Measurements from ENCODE around the gene CTPS2. TPM values are rescaled to one million over a fixed set of nuclear protein-coding genes. Genes with fewer than 3 reads are reported as not detected.
A peak's percentile ranks its signal among the peaks of the same experiment; 100 is the strongest.

The CTPS2 gene
- total RNA-seq, 1 experiment from 2014 or later = 20.7 TPM

GRCh38 chrX:16745659-16746058 lies 33.2 kb upstream of the CTPS2 start:
- POLR2A ChIA-PET = no interaction called here
- Histone ChIP-seq H3K9me3 (no peaks in the 10 kb centered on the region), H3K4me3 (ENCODE audit: low read depth, low read length) (no peak overlapping the region), H3K27me3 (replicated peaks; ENCODE audit: control insufficient read depth, insufficient read depth, low read length) (no peaks in the 10 kb centered on the region), H3K4me1 (no peaks in the 10 kb centered on the region), H3K36me3 (ENCODE audit: control insufficient read depth, insufficient read depth, low read length) (peaks cover 3% of the 10 kb centered on the region; the same call in 1 of the 2 replicates)
- no TSS peak for BruUV-seq (replicated peaks)
- Mint-ChIP-seq H3K4me3 (ENCODE audit: unreplicated experiment) (no peak overlapping the region), H3K27me3 (ENCODE audit: insufficient read depth, unreplicated experiment) (no peaks in the 10 kb centered on the region), H3K4me1 (ENCODE audit: low read depth, unreplicated experiment) (no peaks in the 10 kb centered on the region), H3K36me3 (ENCODE audit: insufficient read depth, unreplicated experiment) (peaks cover 38% of the 10 kb centered on the region), H3K9me3 (ENCODE audit: unreplicated experiment) (no peaks in the 10 kb centered on the region), H3K27ac (ENCODE audit: unreplicated experiment) (no peak overlapping the region)
- CTCF ChIA-PET = no interaction called here
- intact Hi-C loops (cut with micrococcal nuclease; ENCODE audit: unreplicated experiment) = no loop called here
- DNase-seq = no peak
- TF ChIP-seq CTCF (IDR thresholded peaks at IDR 0.05; ENCODE audit: insufficient read depth in 1 of 2, low read depth in 1 of 2, low read length in 1 of 2, severe bottlenecking in 1 of 2, unreplicated experiment in 1 of 2) = no peak

- DNase-seq = no peak
Observed at GRCh38 chrX:16745102-16745501, 32.6 kb upstream of the CTPS2 start.

GRCh38 chrX:16743604-16744325 lies 31.3 kb upstream of the CTPS2 start:
- no peak for DNase-seq

More at GRCh38 chrX:16745102-16745501, 32.6 kb upstream of the CTPS2 start:
- Histone ChIP-seq H3K4me3 (ENCODE audit: low read depth, low read length) (no peak overlapping the region), H3K36me3 (ENCODE audit: control insufficient read depth, insufficient read depth, low read length) (peaks cover 3% of the 10 kb centered on the region; the same call in 1 of the 2 replicates), H3K27me3 (replicated peaks; ENCODE audit: control insufficient read depth, insufficient read depth, low read length) (no peaks in the 10 kb centered on the region), H3K4me1 (no peaks in the 10 kb centered on the region), H3K9me3 (no peaks in the 10 kb centered on the region)
- Mint-ChIP-seq H3K27ac (ENCODE audit: unreplicated experiment) (no peak overlapping the region), H3K36me3 (ENCODE audit: insufficient read depth, unreplicated experiment) (peaks cover 44% of the 10 kb centered on the region), H3K4me3 (ENCODE audit: unreplicated experiment) (no peak overlapping the region), H3K9me3 (ENCODE audit: unreplicated experiment) (no peaks in the 10 kb centered on the region), H3K4me1 (ENCODE audit: low read depth, unreplicated experiment) (no peaks in the 10 kb centered on the region), H3K27me3 (ENCODE audit: insufficient read depth, unreplicated experiment) (no peaks in the 10 kb centered on the region)
- intact Hi-C loops (cut with micrococcal nuclease; ENCODE audit: unreplicated experiment) = no loop called here
- TF ChIP-seq CTCF (IDR thresholded peaks at IDR 0.05; ENCODE audit: insufficient read depth in 1 of 2, low read depth in 1 of 2, low read length in 1 of 2, severe bottlenecking in 1 of 2, unreplicated experiment in 1 of 2) = no peak
- POLR2A ChIA-PET = no interaction called here
- BruUV-seq (replicated peaks) = no TSS peak
- CTCF ChIA-PET = no interaction called here

More at GRCh38 chrX:16743604-16744325, 31.3 kb upstream of the CTPS2 start:
- H3K9me3 ChIP-seq = no peaks in the 10 kb centered on the region
- no TSS peak for BruUV-seq (replicated peaks)
- H3K36me3 ChIP-seq (ENCODE audit: control insufficient read depth, insufficient read depth, low read length) = peaks cover 3% of the 10 kb centered on the region; the same call in 1 of the 2 replicates
- peaks cover 48% of the 10 kb centered on the region for H3K36me3 Mint-ChIP-seq (ENCODE audit: insufficient read depth, unreplicated experiment)
- no peaks in the 10 kb centered on the region for H3K4me1 ChIP-seq
- no peaks in the 10 kb centered on the region for H3K27me3 Mint-ChIP-seq (ENCODE audit: insufficient read depth, unreplicated experiment)
- no peaks in the 10 kb centered on the region for H3K9me3 Mint-ChIP-seq (ENCODE audit: unreplicated experiment)
- no peak overlapping the region for H3K4me3 Mint-ChIP-seq (ENCODE audit: unreplicated experiment)
- ChIA-PET CTCF (interaction anchor here (0.6 kb wide), 1 partner anchor 24 kb away, joined by 3 read pairs; the partner anchor contains the start of gene SYAP1), POLR2A (no interaction called here)
- H3K27ac Mint-ChIP-seq (ENCODE audit: unreplicated experiment) = no peak overlapping the region
- no peaks in the 10 kb centered on the region for H3K4me1 Mint-ChIP-seq (ENCODE audit: low read depth, unreplicated experiment)
- peak in 1 of 2 experiments; percentile 7 for TF ChIP-seq CTCF (IDR thresholded peaks at IDR 0.05; ENCODE audit: insufficient read depth in 1 of 2, low read depth in 1 of 2, low read length in 1 of 2, severe bottlenecking in 1 of 2, unreplicated experiment in 1 of 2)
- intact Hi-C loops (cut with micrococcal nuclease; ENCODE audit: unreplicated experiment) = no loop called here
- no peak overlapping the region for H3K4me3 ChIP-seq (ENCODE audit: low read depth, low read length)
- no peaks in the 10 kb centered on the region for H3K27me3 ChIP-seq (replicated peaks; ENCODE audit: control insufficient read depth, insufficient read depth, low read length)
